GM12878 (cell line): ENCODE results near the gene ELK3. TPM values are rescaled to one million over a fixed set of nuclear protein-coding genes. Genes with fewer than 3 reads are reported as not detected.

Experiments
- ATAC-seq: fragments of 200-7000 bp; cut with Tn5 transposase; 3 replicates; pipeline ENCODE4 v1.9.1; 2020; ENCODE audit warnings: mild to moderate bottlenecking, moderate library complexity
- BruUV-seq: library from RNA; stranded (reverse); fragments of 400-500 nt; replicated peaks from 2 replicates; lab custom pipeline; 2021; lab: Mats Ljungman, UMichigan
- CTCF ChIA-PET: fragments of 300-600 bp; sonication (Branson Sonifier 250); formaldehyde crosslinking; extraction: SDS; loops from one replicate; lab custom pipeline; 2021; ENCODE audit warnings: inconsistent platforms; lab: Yijun Ruan, JAX
- POLR2A ChIA-PET: fragments of 350-600 bp; formaldehyde crosslinking; extraction: SDS; loops from one replicate; lab custom pipeline; 2021; ENCODE audit warnings: inconsistent platforms; lab: Charles Lee
- RAD21 ChIA-PET: fragments of 300-600 bp; sonication (Branson Sonifier 250); formaldehyde crosslinking; loops from one replicate; lab custom pipeline; 2023; ENCODE audit warnings: antibody characterized with exemption; ENCODE audit not compliant: unreplicated experiment; lab: Charles Lee
- SMC1A ChIA-PET: fragments of 300-600 bp; sonication (Branson Sonifier 250); formaldehyde crosslinking; loops from one replicate; lab custom pipeline; 2023; ENCODE audit not compliant: unreplicated experiment, uncharacterized antibody; lab: Charles Lee
- DNase-seq: peaks from one replicate; pipeline ENCODE4 v3.0.0-alpha.2; 2011; ENCODE audit warnings: low read depth, low spot score
- FAIRE-seq: peaks from 3 replicates; lab custom pipeline; 2011; peaks lifted over from hg19 to GRCh38; lab: Jason Lieb, UNC
- H2AFZ ChIP-seq: 2 replicates; pipeline ENCODE4 v1.6.0; 2011; ENCODE audit warnings: low read depth, low read length, control low read depth; ENCODE audit not compliant: control insufficient read depth
- H3K27ac ChIP-seq: 2 replicates; pipeline ENCODE4 v1.5.1; 2011; ENCODE audit warnings: control low read depth; ENCODE audit not compliant: control insufficient read depth, insufficient read depth
- H3K27me3 ChIP-seq, 2 experiments: replicated peaks in 1 of 2; 2 replicates each; pipeline versions ENCODE4 v1.6.0 to v1.6.1; 2011; ENCODE audit warnings: low read length in 1 of 2; ENCODE audit not compliant: control insufficient read depth in 2 of 2, insufficient read depth in 2 of 2
- H3K36me3 ChIP-seq, 2 experiments: 2 replicates each; pipeline ENCODE4 v1.5.1; 2011; ENCODE audit warnings: low read length in 1 of 2; ENCODE audit not compliant: control insufficient read depth in 2 of 2, insufficient read depth in 2 of 2
- H3K4me1 ChIP-seq: 2 replicates; pipeline ENCODE4 v1.6.1; 2011; ENCODE audit warnings: mild to moderate bottlenecking, low read length, moderate library complexity, mixed read lengths; ENCODE audit not compliant: control insufficient read depth, insufficient read depth
- H3K4me2 ChIP-seq: 2 replicates; pipeline ENCODE4 v1.6.0; 2011; ENCODE audit warnings: control low read depth; ENCODE audit not compliant: control insufficient read depth, insufficient read depth
- H3K4me3 ChIP-seq: fragments of 200-600 bp; sonication (generic); 2 replicates; pipeline ENCODE4 v1.5.1; 2016
- H3K79me2 ChIP-seq: 2 replicates; pipeline ENCODE4 v1.6.0; 2011; ENCODE audit warnings: low read length; ENCODE audit not compliant: control insufficient read depth, insufficient read depth
- H3K9ac ChIP-seq: 2 replicates; pipeline ENCODE4 v1.8.0; 2011; ENCODE audit warnings: low read length, control low read depth, mixed read lengths; ENCODE audit not compliant: control insufficient read depth, insufficient read depth
- H3K9me3 ChIP-seq: replicated peaks from 3 replicates; pipeline ENCODE4 v1.5.1; 2011; ENCODE audit warnings: mild to moderate bottlenecking, low read length; ENCODE audit not compliant: control insufficient read depth, insufficient read depth
- H4K20me1 ChIP-seq: 2 replicates; pipeline ENCODE4 v1.6.0; 2011; ENCODE audit not compliant: control insufficient read depth, insufficient read depth
- CHD4 ChIP-seq: fragments of 200-600 bp; sonication (generic); IDR thresholded peaks from 2 replicates; pipeline ENCODE4 v1.6.1; 2016; ENCODE audit warnings: mild to moderate bottlenecking
- CUX1 ChIP-seq: IDR thresholded peaks from 2 replicates; pipeline ENCODE4 v1.6.1; 2012; ENCODE audit warnings: improper control_type of control experiment, low read depth, low read length; ENCODE audit not compliant: insufficient replicate concordance
- EED ChIP-seq: sonication (generic); IDR thresholded peaks from 2 replicates; pipeline ENCODE4 v1.6.1; 2016; ENCODE audit warnings: antibody characterized with exemption, low read depth
- IKZF1 ChIP-seq: fragments of 450-650 bp; conservative IDR thresholded peaks from 2 replicates; pipeline ENCODE4 v1.6.1; 2017; ENCODE audit warnings: antibody characterized with exemption, mild to moderate bottlenecking
- JUNB ChIP-seq: IDR thresholded peaks from 2 replicates; pipeline ENCODE4 v1.6.1; 2016; ENCODE audit warnings: antibody characterized with exemption, mild to moderate bottlenecking
- MYB ChIP-seq: fragments of 150-350 bp; IDR thresholded peaks from 2 replicates; pipeline ENCODE4 v1.6.1; 2014; ENCODE audit warnings: mild to moderate bottlenecking, low read depth, low read length, borderline replicate concordance
- PBX3 ChIP-seq: IDR thresholded peaks from 2 replicates; pipeline ENCODE4 v1.6.1; 2011; ENCODE audit warnings: mild to moderate bottlenecking, low read depth, low read length, moderate library complexity; ENCODE audit not compliant: insufficient replicate concordance
- SP1 ChIP-seq: IDR thresholded peaks from one replicate; pipeline ENCODE4 v1.6.1; 2011; ENCODE audit warnings: low read depth, low read length
- SREBF1 ChIP-seq: IDR thresholded peaks from 2 replicates; pipeline ENCODE4 v1.6.1; 2012; ENCODE audit warnings: mild to moderate bottlenecking, low read length
- TCF12 ChIP-seq: IDR thresholded peaks from 2 replicates; pipeline ENCODE4 v1.6.1; 2011; ENCODE audit warnings: low read depth, mild to moderate bottlenecking, low read length
- WRNIP1 ChIP-seq: IDR thresholded peaks from 2 replicates; pipeline ENCODE4 v1.6.1; 2011; ENCODE audit warnings: low read depth, low read length, improper control_type of control experiment, borderline replicate concordance
- ZBED1 ChIP-seq: IDR thresholded peaks from 2 replicates; pipeline ENCODE4 v1.6.1; 2016; ENCODE audit warnings: borderline replicate concordance
- ZBTB33 ChIP-seq: fragments of 450-650 bp; IDR thresholded peaks from 2 replicates; pipeline ENCODE4 v1.6.1; 2017; ENCODE audit warnings: mild to moderate bottlenecking
- ZNF24 ChIP-seq: fragments of 450-650 bp; IDR thresholded peaks from 2 replicates; pipeline ENCODE4 v1.6.1; 2017; ENCODE audit warnings: antibody characterized with exemption, mild to moderate bottlenecking
- WGBS: methylation state at CpG from one replicate; pipeline ENCODE4 v1.1.6; 2016; ENCODE audit warnings: low lambda C conversion rate; ENCODE audit not compliant: insufficient replicate concordance, insufficient coverage; ENCODE audit errors: missing lambda C conversion rate; 5-methylcytosine and 5-hydroxymethylcytosine counted together
- in situ Hi-C: fragments of 300-500 bp; cut with MboI; formaldehyde crosslinking; loops from 9 replicates; pipeline ENCODE4 v1.14.3; 2018; ENCODE audit warnings: mixed read lengths
- intact Hi-C: fragments of 100-400 bp; cut with micrococcal nuclease; formaldehyde crosslinking; loops from one replicate; pipeline ENCODE4 v1.14.2; 2022; ENCODE audit not compliant: unreplicated experiment
- polyA plus RNA-seq, 11 experiments: library from polyadenylated mRNA; depleted of rRNA in 4 of 11; unstranded in 6 of 11; stranded (reverse) in 5 of 11; fragments of >200 nt; fragmentation: Nextera tagmentation in 4 of 11; fragmentation: Illumina TruSeq in 1 of 11; extraction: Ambion mirVana in 4 of 11; extraction: Trizol in 1 of 11; gene quantifications; 1 replicate in 1 of 11; 2 replicates in 10 of 11; pipeline versions ENCODE4 v1.2.1 to v1.2.3, GENCODE V29; 2011 to 2016; ENCODE audit warnings: inconsistent platforms in 2 of 11, missing spikeins in 2 of 11, low read depth in 1 of 11
- total RNA-seq, 4 experiments: library from RNA; depleted of rRNA in 3 of 4; stranded (reverse); fragments of >200 nt in 3 of 4; fragmentation: Illumina TruSeq in 1 of 4; extraction: Trizol in 1 of 4; gene quantifications; 2 replicates each; pipeline versions ENCODE4 v1.2.1 to v1.2.3, GENCODE V29; 2013 to 2021

The ELK3 gene
- total and polyA plus RNA-seq, 10 of the 15 experiments (the other 5 are each of a cell fraction or from before 2014, with no cell fraction given): 0.37 to 4.8 (median 0.88) TPM

GRCh38 chr12:96195845-96196451, 1.8 kb downstream of the ELK3 start:
- peak; percentile 41 for FAIRE-seq
- Histone ChIP-seq H3K4me2 (peak overlapping the region; percentile 91), H3K9me3 (no peaks in the 10 kb centered on the region), H3K27me3 (peaks cover 0 to 2% of the 10 kb centered on the region in 2 experiments; a peak in 2 of 4 replicates), H3K4me3 (peak overlapping the region; percentile 60), H4K20me1 (no peaks in the 10 kb centered on the region), H3K9ac (no peak overlapping the region; the same call in 1 of the 2 replicates), H3K36me3 (no peaks in the 10 kb centered on the region), H3K27ac (no peak overlapping the region; the same call in 1 of the 2 replicates), H2AFZ (no peak overlapping the region), H3K79me2 (peaks cover 3% of the 10 kb centered on the region; the same call in 1 of the 2 replicates), H3K4me1 (peaks cover 21% of the 10 kb centered on the region)
- TF ChIP-seq ZBED1 (no peak), SP1 (no peak), ZBTB33 (no peak), PBX3 (no peak), SREBF1 (no peak), ZNF24 (no peak), WRNIP1 (no peak), MYB (no peak), CUX1 (no peak), CHD4 (no peak), TCF12 (no peak), JUNB (no peak), IKZF1 (no peak), EED (no peak)
- DNase-seq: no peak
- ChIA-PET SMC1A (interaction anchor here (1.1 to 1.7 kb wide), 2 partner anchors 15 to 129 kb away, joined by 3 to 17 read pairs; no protein-coding TSS in a partner anchor), POLR2A (interaction anchor here (1.1 kb wide), 1 partner anchor 306 kb away, joined by 5 read pairs; no protein-coding TSS in a partner anchor), RAD21 (interaction anchor here (1.0 to 1.6 kb wide), 5 partner anchors 19 to 321 kb away, joined by 3 to 14 read pairs (median 5); no protein-coding TSS in a partner anchor), CTCF (interaction anchor here (0.8 to 1.8 kb wide), 3 partner anchors 19 to 155 kb away, joined by 3 to 12 read pairs (median 4); no protein-coding TSS in a partner anchor)
- peak; percentile 6; the same call in 2 of the 3 replicates for ATAC-seq
- under 1% methylated on average over 14 of the region's 14 CpGs for WGBS
- in situ Hi-C loops: no loop called here
- no TSS peak for BruUV-seq
- intact Hi-C loops: loop anchor here (5.0 kb wide), 1 partner anchor 206 kb away; the partner anchor contains the start of gene CDK17
